Measurements from ENCODE around the gene BCAP31. TPM values are rescaled to one million over a fixed set of nuclear protein-coding genes. Genes with fewer than 3 reads are reported as not detected.

BCAP31 gene
- total and polyA plus RNA-seq, 2 of the 13 experiments (the other 11 are each of a cell fraction or from before 2014, with no cell fraction given): 139 to 178 TPM

- TF ChIP-seq PHF20 (CRISPR knock-in tag; IDR thresholded peaks at IDR 0.05): no peak
- 0 out of 2 replicates have a peak, but pooled peaks have one; percentile 12 for TF ChIP-seq HDAC2 (CRISPR knock-in tag; IDR thresholded peaks at IDR 0.05)
- no peak for TF ChIP-seq MXI1 (IDR thresholded peaks at IDR 0.05; ENCODE audit: borderline replicate concordance, low read depth, low read length)
- no peak for TF ChIP-seq ZKSCAN1 (IDR thresholded peaks at IDR 0.05; ENCODE audit: low read length)
- no peak for TF ChIP-seq ZSCAN31 (CRISPR knock-in tag; IDR thresholded peaks at IDR 0.05; ENCODE audit: low read depth)
- no peak for TF ChIP-seq ZNF180 (CRISPR knock-in tag; IDR thresholded peaks at IDR 0.05; ENCODE audit: borderline replicate concordance, low read depth)
- peak; percentile 67; the same call in 1 of the 2 replicates for TF ChIP-seq RAD51 (IDR thresholded peaks at IDR 0.05; ENCODE audit: borderline replicate concordance)
- no peak for TF ChIP-seq ZNF550 (CRISPR knock-in tag; IDR thresholded peaks at IDR 0.05; ENCODE audit: borderline replicate concordance)
- TF ChIP-seq HOXD1 (CRISPR knock-in tag; IDR thresholded peaks at IDR 0.05): no peak
- TF ChIP-seq SMAD1 (CRISPR knock-in tag; IDR thresholded peaks at IDR 0.05; ENCODE audit: borderline replicate concordance, low read depth): no peak
- TF ChIP-seq ZFAT (CRISPR knock-in tag; conservative IDR thresholded peaks at IDR 0.05): no peak
- TF ChIP-seq FOXA3 (CRISPR knock-in tag; IDR thresholded peaks at IDR 0.05): no peak
- TF ChIP-seq BRCA1 (CRISPR knock-in tag; IDR thresholded peaks at IDR 0.05): no peak
- TF ChIP-seq RFX1 (IDR thresholded peaks at IDR 0.05): no peak
- TF ChIP-seq ARNTL (CRISPR knock-in tag; IDR thresholded peaks at IDR 0.05): peak; percentile 93
- TF ChIP-seq TARDBP (CRISPR knock-in tag; IDR thresholded peaks at IDR 0.05): no peak
- no peak for TF ChIP-seq ZNF543 (CRISPR knock-in tag; IDR thresholded peaks at IDR 0.05)
- TF ChIP-seq RAD21 (CRISPR knock-in tag; IDR thresholded peaks at IDR 0.05): no peak
- no peak for TF ChIP-seq CENPBD1 (CRISPR knock-in tag; IDR thresholded peaks at IDR 0.05; ENCODE audit: borderline replicate concordance, low read depth)
- 0 out of 2 replicates have a peak, but pooled peaks have one; percentile 10 for TF ChIP-seq GATAD1 (CRISPR knock-in tag; IDR thresholded peaks at IDR 0.05)
- TF ChIP-seq DDIT3 (CRISPR knock-in tag; IDR thresholded peaks at IDR 0.05): no peak
- TF ChIP-seq ETS1 (CRISPR knock-in tag; IDR thresholded peaks at IDR 0.05): no peak
- no peak for TF ChIP-seq CREM (IDR thresholded peaks at IDR 0.05)
- no peak for TF ChIP-seq CREM (CRISPR knock-in tag; IDR thresholded peaks at IDR 0.05)
- 0 out of 2 replicates have a peak, but pooled peaks have one; percentile 20 for TF ChIP-seq HIVEP1 (CRISPR knock-in tag; IDR thresholded peaks at IDR 0.05)
- TF ChIP-seq SATB2 (CRISPR knock-in tag; IDR thresholded peaks at IDR 0.05): no peak
- no peak for TF ChIP-seq ZNF124 (CRISPR knock-in tag; IDR thresholded peaks at IDR 0.05)
- TF ChIP-seq HNRNPLL (IDR thresholded peaks at IDR 0.05; ENCODE audit: low read depth, low read length, poor library complexity, severe bottlenecking): no peak
- TF ChIP-seq ZBTB44 (CRISPR knock-in tag; IDR thresholded peaks at IDR 0.05): no peak
- TF ChIP-seq ZNF780A (CRISPR knock-in tag; IDR thresholded peaks at IDR 0.05): no peak
Measured at GRCh38 chrX:153763298-153763932, 39.2 kb upstream of the BCAP31 start (continued).

Data from HepG2 (cell line).